Erythroblast (primary cell): ENCODE results near the gene RTN4RL1.
"Not testable (repeated sequence)": the region's sequence is repeated elsewhere in the genome, so short reads cannot be mapped to it uniquely, and the experiment has no call there.

Experiments
- DNase-seq, 2 experiments: peaks; one replicate each; lab custom pipeline; 2025; lab: John Stamatoyannopoulos, UW
- GATA1 ChIP-seq: IDR thresholded peaks from 2 replicates; pipeline ENCODE4 v1.6.1; 2011; ENCODE audit warnings: low read depth, mild to moderate bottlenecking, control low read depth, low read length, moderate library complexity
- POLR2A ChIP-seq: IDR thresholded peaks from 2 replicates; pipeline ENCODE4 v1.6.1; 2011; ENCODE audit warnings: mild to moderate bottlenecking, low read length

RTN4RL1 gene

DNA sequence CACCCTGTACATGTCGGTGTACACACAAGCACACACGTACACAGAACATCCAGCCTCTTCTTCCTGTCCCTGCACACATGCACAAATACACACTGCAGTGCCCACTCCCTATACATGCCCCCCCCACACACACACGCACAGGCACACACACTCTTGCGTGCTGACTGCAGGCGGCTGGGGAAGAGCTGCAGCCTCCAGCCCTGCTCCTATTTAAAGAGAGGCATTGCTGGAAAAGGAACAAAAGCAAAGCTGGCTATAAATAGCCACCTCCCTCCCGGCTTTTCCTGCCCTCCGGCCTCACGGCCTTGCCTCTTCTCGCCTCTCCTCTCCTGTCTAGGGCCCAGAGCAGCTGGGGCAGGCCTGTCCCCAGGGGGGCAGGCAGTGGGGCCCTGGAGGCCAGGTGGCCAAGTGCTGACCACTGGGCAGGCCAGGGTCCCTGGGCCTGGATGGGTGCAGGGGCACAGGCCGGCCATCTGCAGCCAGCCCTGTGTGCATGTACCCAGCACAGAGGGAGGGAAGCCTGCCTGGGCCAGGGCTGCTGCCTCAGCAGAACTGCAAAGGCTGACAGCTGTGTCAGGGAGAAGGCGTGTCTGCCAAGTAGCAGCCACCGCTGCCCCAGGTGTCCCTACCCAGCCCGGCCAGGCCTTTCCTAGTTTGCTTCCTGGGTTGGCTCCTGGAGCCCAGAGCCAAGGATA, 25.4 kb downstream of the RTN4RL1 start:
- TF ChIP-seq GATA1, result no peak
- TF ChIP-seq POLR2A, result no peak
- no peak for DNase-seq

DNA sequence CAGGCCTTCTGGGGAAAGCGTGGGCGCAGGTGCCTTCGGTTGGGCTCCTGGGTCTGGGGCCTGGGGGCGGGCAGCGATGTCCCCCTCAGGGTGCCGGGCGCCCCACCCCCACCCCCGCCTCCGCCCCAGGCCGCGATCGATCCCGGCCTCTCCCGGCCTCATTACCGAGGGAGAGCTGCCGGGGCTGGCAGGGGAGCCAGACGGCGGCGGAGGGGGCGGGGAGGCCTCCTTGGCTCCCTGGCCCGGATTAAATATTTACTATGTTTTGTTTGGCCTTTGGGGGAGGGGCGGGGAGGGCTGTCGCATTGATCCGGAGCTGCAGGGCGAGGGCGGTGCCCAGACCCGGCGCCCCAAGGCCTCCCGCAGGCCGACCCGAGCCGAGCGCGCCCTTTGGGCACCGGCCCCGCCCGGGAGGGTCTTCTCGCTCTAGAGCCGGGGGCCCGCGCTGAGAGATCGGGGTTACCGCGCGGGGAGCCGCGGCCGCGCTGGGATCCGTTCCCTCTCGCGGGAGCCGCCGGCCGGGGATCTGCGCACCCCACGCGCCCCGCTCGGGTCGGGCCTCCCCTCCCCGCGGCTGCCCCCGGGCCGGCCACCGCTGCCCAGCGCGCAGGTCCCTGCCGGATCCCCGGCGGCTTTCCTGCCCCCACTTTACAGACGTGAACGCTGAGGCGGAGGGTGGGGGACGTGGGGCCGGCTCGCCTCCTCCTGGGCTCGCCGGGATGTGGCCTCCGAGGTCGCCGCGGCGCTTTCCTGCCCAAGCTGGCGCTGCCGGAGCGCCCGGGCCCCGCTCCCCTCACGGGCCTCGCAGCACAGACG, 27.0 kb downstream of the RTN4RL1 start:
- no peak for DNase-seq
- TF ChIP-seq POLR2A, result no peak
- no peak for TF ChIP-seq GATA1

DNA sequence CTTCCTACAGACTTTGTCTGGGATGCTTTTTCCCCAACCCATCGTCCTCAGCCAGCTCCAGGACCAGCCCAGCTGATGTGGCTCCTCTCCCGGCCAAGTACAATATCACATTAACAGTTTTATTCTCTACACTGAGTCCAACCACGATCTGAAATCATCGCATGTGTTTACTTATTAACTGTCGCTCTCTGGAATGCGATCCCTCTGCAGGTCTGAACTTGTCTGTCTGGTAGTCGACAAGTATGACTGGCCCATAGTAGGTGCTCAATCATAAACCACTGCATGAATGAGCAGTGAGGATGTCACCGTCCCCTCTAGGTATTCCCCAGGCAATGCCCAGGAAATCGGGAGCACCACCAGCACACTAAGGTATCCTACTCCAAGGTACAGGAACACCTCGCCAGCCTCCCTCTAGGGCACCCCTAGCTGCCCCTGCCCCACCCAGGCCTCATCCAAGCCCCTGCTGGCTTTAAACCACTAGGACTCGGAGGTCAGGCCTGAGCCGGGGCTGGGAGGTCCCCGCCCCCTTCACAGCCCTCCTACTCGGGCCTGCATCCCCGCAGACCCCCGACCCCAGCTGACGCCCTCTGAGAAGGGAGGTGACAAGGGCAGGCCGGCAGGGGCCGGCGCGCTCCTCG, 27.7 kb downstream of the RTN4RL1 start:
- TF ChIP-seq POLR2A (no peak), GATA1 (no peak)
- DNase-seq, result no peak

DNA sequence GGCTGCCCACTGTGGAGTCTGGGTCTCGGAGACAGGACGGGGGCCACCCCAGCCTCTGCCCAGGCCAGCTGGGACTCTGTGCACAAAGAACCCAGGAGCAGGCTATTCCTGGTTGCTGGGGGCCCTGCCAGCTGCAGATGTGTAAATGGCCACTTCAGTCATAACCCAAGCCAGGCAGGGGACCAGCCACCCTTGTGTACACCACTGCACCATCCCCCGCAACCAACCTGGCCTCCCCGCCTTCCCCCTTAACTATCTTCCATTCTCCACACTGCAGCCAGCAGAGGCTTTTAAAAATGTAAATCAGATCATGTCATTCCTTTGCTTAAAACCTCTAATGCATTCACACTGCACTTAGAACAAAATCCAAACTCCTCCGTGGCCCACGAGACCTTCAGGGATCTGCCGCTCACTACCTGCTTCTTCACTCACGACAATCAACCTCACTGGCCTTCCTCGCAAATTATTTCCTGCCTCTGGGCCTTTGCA, 28.3 kb downstream of the RTN4RL1 start:
- DNase-seq, result no peak
- TF ChIP-seq GATA1, result no peak
- no peak for TF ChIP-seq POLR2A

DNA sequence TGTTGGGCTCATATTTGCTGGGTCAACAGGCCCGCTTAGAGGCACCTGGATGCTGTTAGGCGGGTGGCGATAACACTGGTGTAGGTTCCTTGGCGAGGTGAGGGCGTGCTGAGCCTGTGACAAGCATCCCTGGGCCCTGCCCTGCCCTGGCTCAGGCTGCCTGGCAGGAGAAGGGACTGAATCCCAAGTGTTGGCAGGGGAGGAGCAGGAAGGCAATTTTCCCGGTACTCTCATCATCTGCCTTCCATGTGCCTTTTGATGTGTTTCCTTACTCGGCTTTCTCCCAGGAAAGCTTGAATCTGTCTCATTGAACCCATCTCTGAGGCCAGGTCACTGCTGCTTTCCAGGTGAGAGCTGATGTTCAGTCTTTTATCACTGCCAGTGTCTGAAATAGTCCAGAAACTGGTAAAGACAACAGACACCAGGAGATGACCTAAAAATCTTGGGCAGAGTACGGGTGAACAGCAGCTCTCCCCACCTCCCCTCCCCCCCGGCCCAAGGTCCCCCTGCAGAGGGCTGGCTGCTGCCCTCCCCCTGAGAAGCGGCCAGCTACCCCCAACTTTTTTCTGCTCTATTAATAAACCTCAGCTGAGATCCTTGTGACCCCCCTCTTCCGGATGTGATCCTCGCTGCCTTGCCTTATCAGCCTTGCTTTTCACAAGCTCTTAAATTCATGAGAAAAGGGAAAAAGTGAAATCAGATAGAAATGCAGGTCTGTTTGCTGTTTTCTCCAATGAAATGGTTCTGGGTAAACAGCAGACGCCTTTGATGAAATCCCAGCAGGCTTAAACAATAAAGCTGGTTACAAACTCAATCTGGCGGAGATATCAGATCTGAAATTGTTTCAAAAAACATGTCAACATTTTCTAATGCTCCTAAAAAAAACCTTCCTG, 29.0 kb downstream of the RTN4RL1 start:
- TF ChIP-seq GATA1 (no peak), POLR2A (no peak)
- DNase-seq, result no peak

DNA sequence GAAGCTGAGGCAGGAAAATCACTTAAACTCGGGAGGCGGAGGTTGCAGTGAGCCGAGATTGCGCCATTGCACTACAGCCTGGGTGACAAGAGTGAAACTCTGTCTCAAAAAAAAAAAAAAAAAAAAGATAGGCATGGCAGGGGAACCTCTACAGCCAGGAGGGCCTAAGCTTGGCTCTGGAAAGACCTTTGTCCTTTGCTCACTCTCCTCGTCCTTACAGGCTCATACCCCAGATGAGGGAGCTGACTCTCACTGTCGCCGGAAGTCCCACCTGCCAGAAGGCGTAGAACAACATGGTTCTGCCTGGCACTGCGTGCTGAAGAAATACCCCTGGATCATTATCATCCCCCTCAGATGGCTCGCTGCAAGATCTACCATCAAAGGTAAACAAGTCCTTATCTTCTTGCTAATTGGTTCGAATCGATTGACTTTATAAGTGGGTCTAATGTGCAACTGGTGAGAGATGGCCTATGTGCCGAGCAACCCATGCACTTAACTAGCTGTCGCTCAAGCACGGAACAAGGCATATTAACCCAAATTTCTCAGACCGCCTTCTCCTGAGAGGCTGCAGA, 29.7 kb downstream of the RTN4RL1 start:
- DNase-seq, result no peak
- TF ChIP-seq GATA1, result no peak
- TF ChIP-seq POLR2A, result no peak

DNA sequence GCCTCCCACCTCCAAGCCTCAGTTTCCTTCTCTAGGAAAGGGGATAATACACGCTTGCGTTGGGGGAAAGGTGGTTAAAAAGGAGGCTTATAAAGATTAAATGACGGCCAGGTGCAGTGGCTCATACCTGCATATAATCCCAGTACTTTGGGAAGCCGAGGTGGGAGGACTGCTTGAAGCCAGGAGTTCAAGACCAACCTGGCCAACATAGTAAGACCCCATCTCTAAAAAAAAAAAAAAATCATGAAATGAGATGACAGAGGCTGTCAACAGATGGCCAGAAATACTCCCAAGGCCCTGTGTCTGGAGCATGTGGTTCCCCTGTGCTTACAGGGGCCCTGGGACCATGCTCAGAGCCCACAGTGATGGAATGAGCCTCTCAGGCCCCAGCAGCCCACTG, 30.4 kb downstream of the RTN4RL1 start:
- TF ChIP-seq GATA1 (no peak), POLR2A (no peak)
- DNase-seq, result no peak

DNA sequence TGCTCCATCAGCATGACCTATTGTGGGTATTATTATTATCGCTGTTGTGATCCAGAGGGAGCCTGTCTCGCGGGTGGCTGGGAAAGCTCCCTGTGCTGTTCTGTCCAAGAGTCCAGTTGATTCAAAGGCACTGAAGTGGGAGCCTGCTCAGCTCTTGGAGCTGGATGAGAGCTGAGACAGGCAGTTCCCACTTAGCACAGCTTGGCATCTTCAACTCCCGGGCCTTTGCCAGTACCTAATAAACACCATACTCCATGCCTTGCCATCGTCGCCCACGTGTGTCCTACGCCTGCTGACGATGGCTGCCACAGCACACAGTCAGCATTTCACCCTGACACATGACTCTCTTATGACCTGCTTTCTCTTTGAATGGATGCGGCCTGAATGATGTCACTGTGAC, 32.6 kb downstream of the RTN4RL1 start:
- DNase-seq, result no peak
- TF ChIP-seq GATA1 (no peak), POLR2A (no peak)

DNA sequence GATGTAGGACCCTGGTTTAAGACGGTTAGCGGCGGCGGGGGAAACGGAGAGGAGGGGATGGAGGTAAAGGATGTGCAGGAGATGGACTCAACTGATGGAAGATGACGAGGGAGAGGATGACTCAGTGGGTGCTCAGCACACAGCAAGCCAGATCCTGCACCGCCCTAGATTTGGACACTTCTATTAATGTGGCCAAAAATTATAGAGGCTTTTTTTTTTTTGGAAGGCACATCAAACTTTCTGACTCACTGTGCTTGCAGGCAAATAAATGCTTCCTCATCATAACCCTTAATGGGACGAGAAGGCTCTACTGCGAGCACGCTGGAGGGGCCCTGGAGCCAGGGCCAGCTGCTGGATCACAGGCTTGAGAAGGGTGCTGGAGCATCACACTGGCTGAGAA, 36.0 kb downstream of the RTN4RL1 start:
- no peak for TF ChIP-seq GATA1
- no peak for DNase-seq

DNA sequence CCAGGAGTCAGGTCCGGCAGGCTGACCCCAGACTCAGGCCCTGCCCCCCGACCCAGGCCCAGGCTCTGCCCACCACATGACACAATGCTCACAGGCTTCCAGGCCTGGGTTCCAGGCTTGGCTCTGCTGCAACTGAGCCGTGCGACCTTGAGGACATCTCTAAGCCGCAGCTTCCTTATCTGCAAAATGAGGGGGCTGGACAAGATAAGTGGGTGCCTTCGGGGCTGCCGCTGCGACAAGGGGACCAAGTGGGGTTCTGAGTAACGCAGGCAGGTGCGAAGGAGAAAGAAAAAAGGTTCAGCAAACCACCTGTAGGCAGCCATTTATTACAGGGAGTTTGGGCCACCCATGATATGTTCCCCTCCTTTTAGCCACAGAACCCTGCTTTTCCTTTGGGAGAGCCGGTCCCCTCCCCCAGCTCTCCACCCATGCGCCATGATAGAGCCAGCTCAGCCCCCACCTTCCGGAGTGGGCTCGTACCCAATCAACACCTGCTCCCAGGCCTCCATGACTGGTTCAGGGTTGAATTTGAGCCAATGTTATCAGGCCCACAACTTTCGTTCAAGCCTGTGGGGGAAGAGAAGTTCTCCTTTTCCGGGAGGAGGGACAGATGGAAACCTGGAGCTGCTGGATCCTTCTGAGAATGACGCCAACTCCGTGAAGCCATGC, 38.2 kb downstream of the RTN4RL1 start:
- TF ChIP-seq POLR2A (no peak), GATA1 (no peak)
- DNase-seq, result peak in 1 of 2 experiments; percentile 27

DNA sequence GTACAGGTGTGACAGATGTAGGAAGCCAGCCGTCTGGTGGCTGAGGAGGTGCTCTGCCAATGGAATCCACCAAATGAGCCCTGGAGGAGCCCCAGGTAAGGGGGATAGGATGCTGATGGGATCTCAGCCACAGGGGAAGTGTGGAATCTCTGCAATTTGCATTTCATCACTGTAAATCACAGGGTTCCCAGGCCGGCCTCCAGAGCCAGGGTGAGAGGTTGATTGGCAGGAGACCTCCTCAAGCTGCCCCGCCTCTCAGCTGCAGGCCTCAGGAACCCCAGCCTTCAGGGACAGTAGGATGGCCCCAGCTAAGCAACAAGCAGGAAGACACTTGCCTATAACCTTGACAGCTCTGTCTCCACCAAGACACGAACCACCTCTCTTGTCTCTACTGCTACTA, 39.4 kb downstream of the RTN4RL1 start:
- DNase-seq, result no peak
- TF ChIP-seq GATA1 (no peak), POLR2A (no peak)

DNA sequence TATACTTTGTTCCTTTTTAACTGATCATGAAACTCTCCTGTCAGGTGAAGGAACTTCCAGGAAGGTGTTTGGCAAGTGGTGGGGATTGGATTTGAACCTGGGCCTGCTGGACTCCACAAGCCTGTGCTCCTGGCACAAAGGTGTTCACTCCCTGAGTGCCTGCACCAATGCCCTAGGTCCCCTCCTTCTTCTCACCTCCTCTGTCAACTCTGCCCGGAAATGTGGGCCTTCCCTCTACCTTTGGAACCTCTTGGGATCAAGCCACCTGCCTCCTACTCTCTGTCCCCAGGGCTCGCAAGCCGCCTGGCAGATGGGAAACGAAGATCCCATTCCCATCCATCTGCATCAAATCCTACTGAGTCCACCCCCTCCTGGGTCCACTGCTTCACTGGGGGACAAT, 40.0 kb downstream of the RTN4RL1 start:
- DNase-seq, result no peak
- TF ChIP-seq POLR2A, result no peak
- TF ChIP-seq GATA1, result no peak

DNA sequence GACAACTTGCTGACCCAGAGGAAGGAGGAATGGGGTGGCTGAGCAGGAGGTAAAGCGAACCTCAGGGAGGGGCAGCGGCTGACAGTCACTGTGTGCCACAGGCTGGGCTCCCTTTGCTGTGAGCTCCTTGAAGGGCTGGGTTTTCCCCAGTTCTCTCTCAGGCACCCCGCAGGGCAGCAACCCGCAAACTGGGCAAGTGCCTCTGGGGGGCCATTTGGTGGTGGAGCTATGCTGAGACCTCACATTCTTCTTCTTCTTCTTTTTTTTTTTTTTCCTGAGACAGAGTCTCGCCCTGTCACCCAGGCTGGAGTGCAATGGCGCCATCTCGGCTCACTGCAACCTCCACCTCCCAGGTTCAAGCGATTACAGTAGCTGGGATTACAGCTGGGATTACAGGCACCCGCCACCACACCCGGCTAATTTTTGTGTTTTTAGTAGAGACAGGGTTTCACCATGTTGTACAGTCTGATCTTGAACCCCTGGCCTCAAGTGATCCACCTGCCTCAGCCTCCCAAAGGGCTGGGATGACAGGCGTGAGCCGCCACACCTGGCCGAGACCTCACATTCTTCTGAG, 42.3 kb downstream of the RTN4RL1 start:
- DNase-seq, result not testable (repeated sequence)
